OCI-LY1 (cell line): ENCODE results near the gene PPM1N.

Source experiments
- H2AFZ ChIP-seq: fragments of 200-600 bp; sonication (generic), shearing (Covaris generic); 2 replicates; pipeline ENCODE4 v1.6.0; 2014; ENCODE audit warnings: antibody characterized with exemption, mild to moderate bottlenecking, low read length
- H3F3A ChIP-seq: fragments of 200-600 bp; sonication (generic), shearing (Covaris generic); 2 replicates; pipeline ENCODE4 v1.6.0; 2014; ENCODE audit warnings: mild to moderate bottlenecking, antibody characterized with exemption, low read length, moderate library complexity; ENCODE audit not compliant: insufficient read depth
- H3K27ac ChIP-seq: fragments of 200-600 bp; sonication (generic); 2 replicates; pipeline ENCODE4 v1.5.1; 2014; ENCODE audit warnings: low read length, mixed run types, mild to moderate bottlenecking, low read depth; ENCODE audit not compliant: poor library complexity, severe bottlenecking
- H3K27me3 ChIP-seq: fragments of 200-600 bp; sonication (generic); 2 replicates; pipeline ENCODE4 v1.6.0; 2014; ENCODE audit warnings: antibody characterized with exemption, mild to moderate bottlenecking, low read length, moderate library complexity; ENCODE audit not compliant: insufficient read depth
- H3K36me3 ChIP-seq: fragments of 200-600 bp; sonication (generic); 2 replicates; pipeline ENCODE4 v1.6.1; 2014; ENCODE audit warnings: mild to moderate bottlenecking, antibody characterized with exemption, low read length, moderate library complexity, mixed read lengths; ENCODE audit not compliant: insufficient read depth
- H3K4me1 ChIP-seq: fragments of 200-600 bp; sonication (generic); 2 replicates; pipeline ENCODE4 v1.5.1; 2014; ENCODE audit warnings: mild to moderate bottlenecking, low read length, moderate library complexity; ENCODE audit not compliant: insufficient read depth, severe bottlenecking
- H3K4me2 ChIP-seq: fragments of 200-600 bp; sonication (generic), shearing (Covaris generic); 2 replicates; pipeline ENCODE4 v1.6.1; 2014; ENCODE audit warnings: low read length
- H3K4me3 ChIP-seq: fragments of 200-600 bp; sonication (generic); 2 replicates; pipeline ENCODE4 v1.5.1; 2014; ENCODE audit warnings: low read length, low read depth, mild to moderate bottlenecking, mixed read lengths; ENCODE audit not compliant: poor library complexity, severe bottlenecking
- H3K79me2 ChIP-seq: fragments of 200-600 bp; shearing (Covaris generic); 2 replicates; pipeline ENCODE4 v1.6.1; 2016; ENCODE audit warnings: mixed run types, low read length, mixed read lengths; ENCODE audit not compliant: insufficient read depth
- H3K9ac ChIP-seq: fragments of 200-600 bp; sonication (generic), shearing (Covaris generic); 2 replicates; pipeline ENCODE4 v1.6.1; 2014; ENCODE audit warnings: mild to moderate bottlenecking, low read length, mixed read lengths
- H3K9me2 ChIP-seq: fragments of 200-600 bp; sonication (generic), shearing (Covaris generic); 2 replicates; pipeline ENCODE4 v1.6.1; 2014; ENCODE audit warnings: low read depth, mild to moderate bottlenecking, low read length, mixed read lengths
- H3K9me3 ChIP-seq: fragments of 200-600 bp; shearing (Covaris generic); 2 replicates; pipeline ENCODE4 v1.6.1; 2014; ENCODE audit warnings: low read length, mixed read lengths
- H4K20me1 ChIP-seq: fragments of 200-600 bp; sonication (generic), shearing (Covaris generic); 2 replicates; pipeline ENCODE4 v1.6.0; 2016; ENCODE audit warnings: mild to moderate bottlenecking, low read length; ENCODE audit not compliant: insufficient read depth
- CTCF ChIP-seq: fragments of 200-600 bp; sonication (generic), shearing (Covaris generic); IDR thresholded peaks from 2 replicates; pipeline ENCODE4 v1.5.1; 2017; ENCODE audit warnings: mild to moderate bottlenecking, antibody characterized with exemption, low read length, moderate library complexity, mixed read lengths
- EZH2 ChIP-seq: fragments of 200-600 bp; sonication (generic), shearing (Covaris generic); IDR thresholded peaks from 2 replicates; pipeline ENCODE4 v1.8.0; 2017; ENCODE audit warnings: borderline replicate concordance, mixed run types, mild to moderate bottlenecking, antibody characterized with exemption, low read length, moderate library complexity, mixed read lengths

PPM1N gene

GRCh38 chr19:45542234-45542668, 44.0 kb downstream of the PPM1N start:
- Histone ChIP-seq H4K20me1 (no peaks in the 10 kb centered on the region), H2AFZ (no peak overlapping the region), H3K9me2 (no peaks in the 10 kb centered on the region), H3K4me3 (no peak overlapping the region), H3K9me3 (0 out of 2 replicates have a peak, but pooled peaks cover 3% of the 10 kb centered on the region), H3K9ac (no peak overlapping the region), H3K27ac (peak overlapping the region; percentile 50), H3K36me3 (no peaks in the 10 kb centered on the region), H3K4me1 (peaks cover 47% of the 10 kb centered on the region), H3K4me2 (no peak overlapping the region), H3F3A (no peaks in the 10 kb centered on the region), H3K79me2 (no peaks in the 10 kb centered on the region), H3K27me3 (no peaks in the 10 kb centered on the region)
- no peak for TF ChIP-seq EZH2
- TF ChIP-seq CTCF: no peak

- Histone ChIP-seq H3F3A (0 out of 2 replicates have a peak, but pooled peaks cover 5% of the 10 kb centered on the region), H3K9me3 (no peaks in the 10 kb centered on the region), H4K20me1 (no peaks in the 10 kb centered on the region), H3K27me3 (no peaks in the 10 kb centered on the region), H3K9ac (peak overlapping the region; percentile 24; the same call in 1 of the 2 replicates), H3K4me2 (peak overlapping the region; percentile 49), H3K4me3 (peak overlapping the region; percentile 8), H3K79me2 (no peaks in the 10 kb centered on the region), H3K4me1 (peaks cover 48% of the 10 kb centered on the region), H2AFZ (no peak overlapping the region), H3K27ac (peak overlapping the region; percentile 90), H3K9me2 (no peaks in the 10 kb centered on the region), H3K36me3 (no peaks in the 10 kb centered on the region)
- no peak for TF ChIP-seq CTCF
- no peak for TF ChIP-seq EZH2
These were observed 49.0 kb downstream of the PPM1N start for GRCh38 chr19:45547211-45547770.

GRCh38 chr19:45547965-45548609, 49.8 kb downstream of the PPM1N start:
- Histone ChIP-seq H3K9me2 (no peaks in the 10 kb centered on the region), H3K27me3 (no peaks in the 10 kb centered on the region), H3K27ac (peak overlapping the region; percentile 90), H3K4me2 (no peak overlapping the region), H3K4me1 (peaks cover 40% of the 10 kb centered on the region), H3K9ac (no peak overlapping the region), H3K79me2 (no peaks in the 10 kb centered on the region), H2AFZ (no peak overlapping the region), H3K9me3 (no peaks in the 10 kb centered on the region), H3F3A (0 out of 2 replicates have a peak, but pooled peaks cover 5% of the 10 kb centered on the region), H3K4me3 (no peak overlapping the region), H4K20me1 (no peaks in the 10 kb centered on the region), H3K36me3 (peaks cover 4% of the 10 kb centered on the region; the same call in 1 of the 2 replicates)
- no peak for TF ChIP-seq EZH2
- no peak for TF ChIP-seq CTCF
